ENCODE measurements around the gene SETD9.

Gene SETD9

DNA sequence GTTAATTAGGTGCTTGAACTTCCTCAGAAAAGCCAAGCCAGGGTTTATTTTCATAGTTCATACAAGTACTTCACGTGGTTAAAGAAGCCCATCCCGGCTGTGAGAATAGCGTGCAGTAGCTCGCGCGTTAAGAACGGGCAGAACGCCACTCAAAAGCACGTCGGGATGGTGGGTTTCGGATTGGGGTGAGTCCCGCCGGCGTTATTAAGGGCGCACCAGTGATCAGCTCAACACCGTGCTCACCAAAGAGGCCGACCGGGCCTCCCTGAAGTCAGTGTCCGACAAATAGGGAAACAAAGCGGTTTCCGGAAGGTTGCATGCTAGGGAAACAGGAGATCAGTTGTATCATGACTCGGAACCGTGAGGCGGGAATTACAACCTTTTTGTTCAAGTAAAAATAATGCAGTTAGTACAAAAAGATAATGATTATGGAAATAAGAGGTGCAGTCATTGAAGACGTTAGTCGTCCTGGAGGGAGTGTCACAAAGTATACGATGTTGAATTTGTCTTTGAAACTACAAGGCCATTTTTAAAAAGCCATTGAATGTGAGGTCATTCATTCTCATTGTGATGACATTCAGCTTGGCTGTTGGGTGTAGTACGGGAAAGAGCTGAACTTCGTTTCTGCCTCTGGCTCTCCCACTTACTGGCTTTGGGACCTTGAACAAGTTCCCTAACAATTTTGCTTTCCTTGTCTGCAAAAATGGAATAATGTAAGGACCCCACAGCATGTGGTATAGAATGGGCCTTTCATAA lies 992 bp downstream of the SETD9 start:
- H3K4me3 ChIP-seq (replicated peaks; ENCODE audit: insufficient read depth, low read length): peak overlapping the region; percentile 50
- TF ChIP-seq, protein P1, sequence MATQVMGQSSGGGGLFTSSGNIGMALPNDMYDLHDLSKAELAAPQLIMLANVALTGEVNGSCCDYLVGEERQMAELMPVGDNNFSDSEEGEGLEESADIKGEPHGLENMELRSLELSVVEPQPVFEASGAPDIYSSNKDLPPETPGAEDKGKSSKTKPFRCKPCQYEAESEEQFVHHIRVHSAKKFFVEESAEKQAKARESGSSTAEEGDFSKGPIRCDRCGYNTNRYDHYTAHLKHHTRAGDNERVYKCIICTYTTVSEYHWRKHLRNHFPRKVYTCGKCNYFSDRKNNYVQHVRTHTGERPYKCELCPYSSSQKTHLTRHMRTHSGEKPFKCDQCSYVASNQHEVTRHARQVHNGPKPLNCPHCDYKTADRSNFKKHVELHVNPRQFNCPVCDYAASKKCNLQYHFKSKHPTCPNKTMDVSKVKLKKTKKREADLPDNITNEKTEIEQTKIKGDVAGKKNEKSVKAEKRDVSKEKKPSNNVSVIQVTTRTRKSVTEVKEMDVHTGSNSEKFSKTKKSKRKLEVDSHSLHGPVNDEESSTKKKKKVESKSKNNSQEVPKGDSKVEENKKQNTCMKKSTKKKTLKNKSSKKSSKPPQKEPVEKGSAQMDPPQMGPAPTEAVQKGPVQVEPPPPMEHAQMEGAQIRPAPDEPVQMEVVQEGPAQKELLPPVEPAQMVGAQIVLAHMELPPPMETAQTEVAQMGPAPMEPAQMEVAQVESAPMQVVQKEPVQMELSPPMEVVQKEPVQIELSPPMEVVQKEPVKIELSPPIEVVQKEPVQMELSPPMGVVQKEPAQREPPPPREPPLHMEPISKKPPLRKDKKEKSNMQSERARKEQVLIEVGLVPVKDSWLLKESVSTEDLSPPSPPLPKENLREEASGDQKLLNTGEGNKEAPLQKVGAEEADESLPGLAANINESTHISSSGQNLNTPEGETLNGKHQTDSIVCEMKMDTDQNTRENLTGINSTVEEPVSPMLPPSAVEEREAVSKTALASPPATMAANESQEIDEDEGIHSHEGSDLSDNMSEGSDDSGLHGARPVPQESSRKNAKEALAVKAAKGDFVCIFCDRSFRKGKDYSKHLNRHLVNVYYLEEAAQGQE (IDR thresholded peaks at IDR 0.05; ENCODE audit: insufficient replicate concordance, low read depth): no peak
- TF ChIP-seq SPI1 (IDR thresholded peaks at IDR 0.05; ENCODE audit: borderline replicate concordance, low read depth) (no peak), POLR2AphosphoS5 (IDR thresholded peaks at IDR 0.05; ENCODE audit: low read depth) (peak; percentile 23; the same call in 1 of the 2 replicates)
- no peaks in the 10 kb centered on the region for H3K27me3 ChIP-seq (ENCODE audit: insufficient read depth, poor library complexity, severe bottlenecking)
- DNase-seq (ENCODE audit: low read depth in 1 of 2, low spot score in 1 of 2): peak in 1 of 2 experiments; percentile 57
- H3K27ac ChIP-seq (replicated peaks): peak overlapping the region; percentile 87

DNA sequence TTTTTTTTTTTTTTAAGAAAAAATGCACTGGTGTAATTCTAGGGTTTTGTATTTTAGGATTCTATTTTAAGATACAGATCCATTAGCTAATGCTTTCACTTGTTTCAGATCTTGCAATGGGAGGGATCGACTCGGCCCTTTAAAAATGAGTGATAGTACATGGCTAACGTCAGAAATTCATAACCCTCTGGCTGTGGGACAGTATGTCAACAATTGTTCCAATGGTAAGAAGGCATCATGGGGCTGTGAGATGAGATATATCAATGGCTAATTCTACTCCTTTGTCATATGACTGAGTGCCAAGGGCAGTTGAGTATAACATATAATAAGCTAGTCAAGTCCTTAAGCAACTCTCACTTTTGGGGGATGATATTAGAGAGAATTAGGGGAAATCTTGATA lies 4.4 kb downstream of the SETD9 start:
- DNase-seq (ENCODE audit: low read depth in 1 of 2, low spot score in 1 of 2): no peak
- Histone ChIP-seq H3K27ac (replicated peaks) (no peak overlapping the region), H3K4me3 (replicated peaks; ENCODE audit: insufficient read depth, low read length) (no peak overlapping the region), H3K27me3 (ENCODE audit: insufficient read depth, poor library complexity, severe bottlenecking) (no peaks in the 10 kb centered on the region)
- TF ChIP-seq, protein P1 (IDR thresholded peaks at IDR 0.05; ENCODE audit: insufficient replicate concordance, low read depth): no peak
- TF ChIP-seq GABPA (IDR thresholded peaks at IDR 0.05; ENCODE audit: low read depth): no peak
- TF ChIP-seq, protein P2, sequence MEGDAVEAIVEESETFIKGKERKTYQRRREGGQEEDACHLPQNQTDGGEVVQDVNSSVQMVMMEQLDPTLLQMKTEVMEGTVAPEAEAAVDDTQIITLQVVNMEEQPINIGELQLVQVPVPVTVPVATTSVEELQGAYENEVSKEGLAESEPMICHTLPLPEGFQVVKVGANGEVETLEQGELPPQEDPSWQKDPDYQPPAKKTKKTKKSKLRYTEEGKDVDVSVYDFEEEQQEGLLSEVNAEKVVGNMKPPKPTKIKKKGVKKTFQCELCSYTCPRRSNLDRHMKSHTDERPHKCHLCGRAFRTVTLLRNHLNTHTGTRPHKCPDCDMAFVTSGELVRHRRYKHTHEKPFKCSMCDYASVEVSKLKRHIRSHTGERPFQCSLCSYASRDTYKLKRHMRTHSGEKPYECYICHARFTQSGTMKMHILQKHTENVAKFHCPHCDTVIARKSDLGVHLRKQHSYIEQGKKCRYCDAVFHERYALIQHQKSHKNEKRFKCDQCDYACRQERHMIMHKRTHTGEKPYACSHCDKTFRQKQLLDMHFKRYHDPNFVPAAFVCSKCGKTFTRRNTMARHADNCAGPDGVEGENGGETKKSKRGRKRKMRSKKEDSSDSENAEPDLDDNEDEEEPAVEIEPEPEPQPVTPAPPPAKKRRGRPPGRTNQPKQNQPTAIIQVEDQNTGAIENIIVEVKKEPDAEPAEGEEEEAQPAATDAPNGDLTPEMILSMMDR (IDR thresholded peaks at IDR 0.05; ENCODE audit: insufficient read depth, low read length): no peak

DNA sequence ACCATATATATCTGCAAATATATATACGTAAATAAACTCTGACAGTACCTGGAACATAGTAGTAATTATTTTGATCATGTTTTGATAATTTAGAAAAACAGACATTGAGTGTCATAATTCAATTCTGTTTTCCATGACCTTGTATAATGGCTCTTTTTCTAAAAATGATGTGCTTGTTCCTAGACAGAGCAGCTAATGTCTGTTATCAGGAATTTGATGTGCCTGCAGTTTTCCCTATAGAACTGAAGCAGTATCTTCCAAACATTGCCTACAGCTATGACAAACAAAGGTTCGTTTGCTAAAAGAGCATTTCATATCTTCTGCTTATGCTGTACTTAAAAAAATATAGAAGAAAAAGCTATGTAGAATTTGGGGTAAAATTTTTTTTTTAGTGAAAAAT lies 5.3 kb downstream of the SETD9 start:
- Histone ChIP-seq H3K27ac (replicated peaks) (no peak overlapping the region), H3K27me3 (ENCODE audit: insufficient read depth, poor library complexity, severe bottlenecking) (no peaks in the 10 kb centered on the region), H3K4me3 (replicated peaks; ENCODE audit: insufficient read depth, low read length) (no peak overlapping the region)
- no peak for DNase-seq (ENCODE audit: low read depth in 1 of 2, low spot score in 1 of 2)
- TF ChIP-seq, protein P1 (IDR thresholded peaks at IDR 0.05; ENCODE audit: insufficient replicate concordance, low read depth): no peak
- TF ChIP-seq GABPA (IDR thresholded peaks at IDR 0.05; ENCODE audit: low read depth): no peak
- TF ChIP-seq SPI1 (IDR thresholded peaks at IDR 0.05; ENCODE audit: borderline replicate concordance, low read depth): no peak
- TF ChIP-seq, protein P2 (IDR thresholded peaks at IDR 0.05; ENCODE audit: insufficient read depth, low read length): no peak
- no peak for TF ChIP-seq POLR2AphosphoS5 (IDR thresholded peaks at IDR 0.05; ENCODE audit: low read depth)
